Measurements from ENCODE around the gene RRAGD.

DNA sequence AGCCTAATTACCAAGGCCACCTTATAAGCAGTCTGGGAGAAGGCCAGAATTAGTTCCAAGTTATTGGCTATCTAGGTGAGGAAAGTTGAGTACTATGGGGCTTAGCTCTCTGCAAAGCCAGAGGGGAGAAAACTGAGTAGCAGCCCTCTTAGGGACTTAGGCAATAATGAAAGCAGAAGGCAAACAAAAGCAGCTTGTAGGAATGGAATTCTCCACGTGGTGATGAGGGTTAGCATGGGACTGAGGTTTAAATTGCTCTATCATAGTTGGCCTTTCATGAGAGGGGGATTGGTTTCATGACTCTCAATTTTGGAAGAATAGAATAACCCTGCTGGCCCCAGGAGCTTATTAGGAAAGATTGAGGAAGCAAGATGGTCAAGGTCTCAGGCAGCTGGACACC is 52.5 kb downstream of the RRAGD start:
- TF ChIP-seq, protein P1, sequence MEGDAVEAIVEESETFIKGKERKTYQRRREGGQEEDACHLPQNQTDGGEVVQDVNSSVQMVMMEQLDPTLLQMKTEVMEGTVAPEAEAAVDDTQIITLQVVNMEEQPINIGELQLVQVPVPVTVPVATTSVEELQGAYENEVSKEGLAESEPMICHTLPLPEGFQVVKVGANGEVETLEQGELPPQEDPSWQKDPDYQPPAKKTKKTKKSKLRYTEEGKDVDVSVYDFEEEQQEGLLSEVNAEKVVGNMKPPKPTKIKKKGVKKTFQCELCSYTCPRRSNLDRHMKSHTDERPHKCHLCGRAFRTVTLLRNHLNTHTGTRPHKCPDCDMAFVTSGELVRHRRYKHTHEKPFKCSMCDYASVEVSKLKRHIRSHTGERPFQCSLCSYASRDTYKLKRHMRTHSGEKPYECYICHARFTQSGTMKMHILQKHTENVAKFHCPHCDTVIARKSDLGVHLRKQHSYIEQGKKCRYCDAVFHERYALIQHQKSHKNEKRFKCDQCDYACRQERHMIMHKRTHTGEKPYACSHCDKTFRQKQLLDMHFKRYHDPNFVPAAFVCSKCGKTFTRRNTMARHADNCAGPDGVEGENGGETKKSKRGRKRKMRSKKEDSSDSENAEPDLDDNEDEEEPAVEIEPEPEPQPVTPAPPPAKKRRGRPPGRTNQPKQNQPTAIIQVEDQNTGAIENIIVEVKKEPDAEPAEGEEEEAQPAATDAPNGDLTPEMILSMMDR (IDR thresholded peaks at IDR 0.05): no peak
- no peak for TF ChIP-seq POLR2A (IDR thresholded peaks at IDR 0.05)

Data from heart left ventricle (tissue), 13 donors.